HL-60/S4 treated with phorbol 12-myristate 13-acetate at 8.2 ng/mL for 4 days and 3 days (cell line): ENCODE results near the gene PRUNE2.

ENCODE experiments used
- in situ Hi-C: fragments of 300-500 bp; cut with MboI; formaldehyde crosslinking; loops from 2 replicates; pipeline ENCODE4 v1.15.0; 2022; ENCODE audit warnings: low sequenced_read_pairs

The PRUNE2 gene

DNA sequence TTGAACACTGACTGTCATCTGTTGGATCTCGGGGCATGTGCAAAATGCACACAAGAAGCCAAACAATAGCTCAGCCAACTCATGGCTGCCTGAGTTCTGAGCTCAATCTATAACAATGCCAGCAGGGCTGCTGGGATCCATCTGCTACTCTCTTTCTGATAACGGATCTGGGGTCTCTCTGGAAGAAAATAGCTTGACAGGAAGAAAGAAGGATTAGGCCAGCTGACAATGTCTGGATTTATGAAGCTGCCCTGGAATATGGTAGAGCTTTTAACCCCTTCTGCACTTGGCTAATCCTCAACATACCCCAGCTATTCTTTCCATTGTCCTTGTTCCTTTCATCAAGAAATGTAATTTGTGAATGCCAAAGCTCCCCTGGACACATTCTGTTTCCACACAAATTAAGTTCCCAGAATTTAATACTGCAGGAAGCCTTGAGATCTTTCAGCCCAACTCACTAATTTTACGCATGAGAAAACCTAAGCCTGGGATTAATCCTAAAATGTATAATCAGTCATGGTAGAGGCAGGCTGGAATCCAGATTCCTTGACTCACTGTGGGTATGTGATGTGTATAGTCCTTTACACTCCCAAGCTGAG is 204.4 kb downstream of the PRUNE2 start:
- in situ Hi-C loops, result loop anchor here (25.0 kb wide), 1 partner anchor 264 kb away; no protein-coding TSS in a partner anchor

DNA sequence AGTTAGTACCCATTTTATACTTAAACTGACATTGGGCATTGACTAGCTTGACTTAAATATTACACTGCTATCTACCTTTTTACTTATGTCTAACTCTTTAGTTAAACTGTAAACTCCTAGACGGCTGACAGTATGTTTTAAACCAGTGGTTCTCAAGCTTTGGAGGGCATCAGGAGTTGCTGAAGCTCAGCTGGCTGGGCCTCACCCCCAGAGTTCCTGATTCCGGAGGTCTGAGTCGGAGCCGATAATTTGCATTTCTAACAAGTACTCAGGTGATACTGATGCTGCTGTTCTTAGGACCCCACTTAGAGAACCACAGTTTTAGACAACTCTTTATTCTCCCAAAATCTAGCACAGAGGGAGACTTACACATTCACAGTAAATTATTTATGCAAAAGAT is 205.0 kb downstream of the PRUNE2 start:
- in situ Hi-C loops, result loop anchor here (25.0 kb wide), 1 partner anchor 264 kb away; no protein-coding TSS in a partner anchor

DNA sequence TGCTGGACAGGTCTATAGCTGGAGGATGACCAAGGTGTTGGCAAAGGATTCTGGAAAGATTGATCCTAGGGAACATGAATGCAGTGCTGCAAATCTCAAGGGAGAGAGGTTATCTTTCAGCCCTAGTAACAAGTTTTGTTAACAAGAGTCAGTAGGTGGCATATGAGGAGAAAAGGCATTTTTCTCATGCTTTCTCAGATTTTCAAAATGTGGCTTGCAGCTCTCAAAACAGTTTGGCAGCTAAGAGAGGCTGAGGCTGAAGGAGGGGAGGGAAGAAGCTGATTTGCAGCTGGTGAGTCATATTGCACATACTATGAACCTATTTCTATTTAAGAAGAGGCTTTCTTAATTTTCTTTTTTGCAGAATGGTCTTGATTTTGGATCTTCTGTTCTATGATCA is 205.9 kb downstream of the PRUNE2 start:
- in situ Hi-C loops, result loop anchor here (25.0 kb wide), 1 partner anchor 263 kb away; no protein-coding TSS in a partner anchor

DNA sequence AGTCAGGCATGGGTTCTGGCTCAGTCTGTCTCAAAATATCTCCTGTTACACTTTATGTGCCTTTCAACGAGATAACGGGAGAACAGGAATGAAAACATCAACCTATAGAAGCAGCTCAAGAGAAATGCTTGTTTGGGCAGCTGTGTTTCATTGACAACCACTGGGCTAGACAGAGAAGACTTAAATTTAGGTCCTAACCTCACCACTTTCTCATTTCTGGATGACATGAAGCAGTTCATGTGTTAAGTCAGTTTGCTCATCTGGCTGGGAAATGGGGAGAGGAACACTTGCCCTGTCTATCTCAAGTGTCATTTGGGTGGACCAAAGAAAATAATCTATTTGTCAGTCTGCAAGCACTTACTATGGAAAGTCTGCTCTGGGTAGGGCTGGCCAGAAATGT is 208.4 kb downstream of the PRUNE2 start:
- in situ Hi-C loops, result no loop called here

DNA sequence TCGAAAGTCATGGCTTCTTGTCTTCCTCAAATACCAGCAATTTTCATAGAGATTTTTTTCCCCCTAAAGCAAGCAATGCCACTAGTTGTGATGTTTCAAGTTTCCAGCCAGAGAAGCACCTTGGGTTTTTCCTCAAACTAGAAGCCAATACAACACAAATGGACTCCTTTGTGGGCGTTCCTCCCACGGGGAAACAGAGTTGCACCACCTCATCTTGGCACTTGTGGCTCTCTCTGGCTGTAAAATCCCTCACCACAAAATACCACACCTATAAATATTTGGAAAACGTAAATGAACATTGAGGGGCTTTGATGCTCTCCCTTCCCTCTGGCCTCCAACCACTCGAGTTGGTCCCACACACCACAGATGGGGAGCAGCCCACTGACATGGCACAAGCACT is 208.8 kb downstream of the PRUNE2 start:
- in situ Hi-C loops, result no loop called here

DNA sequence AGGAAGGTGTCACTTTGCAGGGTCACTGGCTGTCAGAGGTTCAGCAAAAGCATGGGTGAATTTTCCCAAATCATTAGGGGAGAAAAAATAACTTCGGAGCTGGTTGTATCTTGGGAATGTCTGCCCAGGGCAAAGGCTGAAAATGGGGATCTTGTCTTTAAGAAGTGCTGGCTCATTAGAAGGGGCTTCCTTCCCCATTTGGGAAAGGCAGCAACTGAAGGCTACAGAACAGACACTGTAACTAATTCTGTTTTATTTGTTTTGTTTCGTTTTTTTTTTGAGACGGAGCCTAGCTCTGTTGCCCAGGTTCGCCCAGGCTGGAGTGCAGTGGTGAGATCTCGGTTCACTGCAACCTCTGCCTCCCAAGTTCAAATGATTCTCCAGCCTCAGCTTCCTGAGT is 212.0 kb downstream of the PRUNE2 start:
- in situ Hi-C loops, result no loop called here

DNA sequence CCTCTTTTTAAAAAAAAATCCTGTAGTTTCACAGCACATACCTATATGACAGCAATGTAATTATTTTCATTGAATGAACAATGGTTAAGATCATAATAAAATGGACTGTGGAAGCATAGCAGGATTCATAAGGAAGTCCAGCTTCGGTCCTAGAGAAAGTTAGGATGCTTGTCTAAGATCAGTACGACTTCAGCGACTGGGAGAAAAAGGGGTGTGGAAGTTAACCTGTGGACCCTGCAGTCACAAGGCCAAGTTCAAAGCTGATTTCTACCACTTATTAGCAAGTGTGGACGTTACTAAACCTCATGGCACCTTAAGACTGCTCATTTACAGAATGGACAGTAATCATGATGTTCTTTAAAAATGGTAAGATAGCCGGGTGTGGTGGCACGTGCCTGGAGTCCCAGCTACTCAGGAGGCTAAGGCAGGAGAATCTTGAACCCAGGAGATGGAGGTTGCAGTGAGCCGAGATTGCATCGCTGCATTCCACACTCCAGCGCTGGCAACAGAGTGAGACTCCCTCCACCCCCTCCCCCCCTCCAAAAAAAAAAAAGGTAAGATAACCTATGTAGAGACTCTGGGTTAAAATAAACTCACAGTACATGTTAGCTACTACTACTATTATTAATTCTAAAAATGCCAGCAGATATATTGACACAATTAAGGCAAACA is 213.3 kb downstream of the PRUNE2 start:
- in situ Hi-C loops, result no loop called here

DNA sequence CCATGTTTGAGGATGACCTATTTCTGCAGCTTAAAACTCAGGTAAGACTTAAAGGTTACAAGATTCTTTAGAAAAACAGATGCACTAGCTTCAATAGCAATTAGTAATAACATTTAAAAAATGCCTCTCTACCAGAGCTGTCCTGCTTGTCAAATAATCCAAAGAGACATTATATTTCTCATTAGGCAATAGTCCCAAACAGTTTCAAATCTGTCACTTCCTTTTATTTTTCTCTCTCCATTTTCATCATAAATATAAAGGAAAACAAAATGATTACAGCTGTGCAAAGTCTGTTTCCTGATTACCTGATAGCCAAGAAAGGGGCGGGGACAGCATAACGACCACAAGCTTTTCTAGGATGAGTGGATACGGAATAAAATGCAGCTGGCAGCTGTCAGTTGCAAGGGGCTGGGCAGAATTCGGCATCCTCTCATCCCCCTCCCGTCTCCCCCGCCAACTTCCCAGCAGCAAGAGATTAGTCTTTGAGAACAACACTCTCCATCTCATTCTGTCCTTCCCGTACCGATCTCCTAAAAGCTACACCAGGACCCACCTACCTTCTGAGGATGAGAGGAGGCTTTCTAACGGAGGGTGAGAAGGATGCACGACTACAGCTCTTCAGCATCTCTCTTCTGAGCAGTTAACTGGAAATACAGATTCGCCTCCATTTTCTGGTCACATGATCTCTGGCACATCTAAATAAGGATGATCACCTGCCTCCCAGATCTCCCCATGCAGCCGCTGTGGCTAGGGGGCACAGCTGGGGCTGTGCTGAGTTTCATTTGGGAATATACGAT is 214.2 kb downstream of the PRUNE2 start:
- in situ Hi-C loops, result no loop called here

DNA sequence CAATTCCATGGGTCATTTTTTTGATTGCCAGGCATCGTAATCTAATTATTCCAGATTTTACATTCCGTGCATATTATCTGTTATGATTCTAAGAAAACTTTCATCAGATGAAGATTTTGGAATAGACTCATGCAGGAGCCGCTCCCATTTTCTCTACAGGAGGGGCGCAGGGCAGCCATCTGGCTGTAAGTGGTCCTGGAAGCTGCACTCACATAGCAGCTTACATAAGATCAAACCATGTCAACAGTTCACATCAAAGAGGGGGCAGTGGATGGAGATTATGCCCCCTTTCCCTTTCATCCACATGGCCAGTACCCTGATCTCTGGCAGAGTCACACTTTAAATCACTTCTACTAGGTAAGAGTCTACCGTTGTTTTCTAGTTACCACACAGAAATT is 214.9 kb downstream of the PRUNE2 start:
- in situ Hi-C loops, result no loop called here

DNA sequence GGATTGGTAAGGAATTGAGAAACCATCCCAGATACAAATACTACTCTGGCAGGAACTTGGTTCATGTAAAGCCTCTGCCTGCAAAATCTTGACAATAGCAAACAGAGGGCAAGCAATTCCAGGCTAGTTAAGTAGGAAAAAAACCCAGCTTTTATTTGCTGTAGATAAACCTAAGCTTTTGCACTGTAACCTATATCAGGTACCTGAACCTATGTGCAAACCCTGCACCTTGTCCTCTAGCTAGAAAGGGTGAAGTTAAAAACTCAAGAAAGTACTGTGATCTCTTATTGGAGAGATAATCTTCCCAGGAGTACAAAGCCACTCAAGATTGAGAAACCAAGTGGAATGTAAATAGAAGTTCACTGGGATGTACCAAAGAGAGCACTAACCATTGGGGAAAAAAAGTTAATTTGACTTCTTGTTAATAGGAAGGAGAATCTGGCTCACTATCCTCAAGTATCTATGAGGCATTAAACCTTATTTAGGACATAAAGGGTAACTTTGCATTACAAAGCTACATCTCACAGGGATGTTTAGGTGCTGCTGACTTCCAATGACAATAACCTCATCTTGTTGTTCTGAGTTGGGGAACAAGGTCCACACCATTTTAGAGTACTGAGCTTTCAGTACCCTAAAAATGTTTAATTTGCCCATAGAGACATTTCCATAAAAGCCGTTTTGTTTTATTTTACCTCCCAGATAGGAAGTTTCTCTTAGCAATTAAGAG is 215.5 kb downstream of the PRUNE2 start:
- in situ Hi-C loops, result no loop called here

DNA sequence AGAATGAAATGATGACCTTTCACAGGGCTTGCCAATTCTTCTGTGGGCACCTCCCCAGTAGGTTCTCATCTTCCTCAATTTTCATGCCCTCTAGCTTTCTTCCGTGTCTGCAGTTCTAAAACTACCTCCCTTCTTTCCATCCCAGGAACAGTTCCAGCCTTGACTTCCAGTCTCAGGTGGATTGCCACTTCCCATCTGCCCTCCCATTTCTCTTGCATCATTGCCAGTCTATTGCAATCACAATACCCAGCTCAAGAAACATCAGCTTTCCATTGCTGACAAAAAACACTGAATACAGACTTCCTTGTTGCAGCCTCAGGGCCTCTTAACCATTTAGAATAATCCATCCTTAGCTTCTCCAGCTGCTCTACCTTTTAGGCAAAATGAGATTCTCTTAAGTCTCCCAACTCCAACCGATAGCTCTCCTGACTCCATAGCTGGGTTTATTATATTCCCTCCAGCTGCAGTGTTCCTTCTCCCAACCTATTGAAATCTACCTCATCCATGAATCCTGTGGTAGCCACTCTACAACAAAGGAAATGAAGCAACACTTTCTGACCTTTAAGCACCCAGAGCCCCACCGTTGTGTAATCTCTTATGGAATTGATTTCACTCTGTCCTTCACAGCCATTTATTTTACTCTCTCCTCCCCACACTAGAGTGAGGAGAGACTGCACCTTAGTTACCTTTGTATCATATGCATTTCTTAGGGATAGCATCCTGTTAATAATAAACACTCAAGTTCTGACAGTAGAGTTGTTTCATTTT is 217.3 kb downstream of the PRUNE2 start:
- in situ Hi-C loops, result no loop called here

DNA sequence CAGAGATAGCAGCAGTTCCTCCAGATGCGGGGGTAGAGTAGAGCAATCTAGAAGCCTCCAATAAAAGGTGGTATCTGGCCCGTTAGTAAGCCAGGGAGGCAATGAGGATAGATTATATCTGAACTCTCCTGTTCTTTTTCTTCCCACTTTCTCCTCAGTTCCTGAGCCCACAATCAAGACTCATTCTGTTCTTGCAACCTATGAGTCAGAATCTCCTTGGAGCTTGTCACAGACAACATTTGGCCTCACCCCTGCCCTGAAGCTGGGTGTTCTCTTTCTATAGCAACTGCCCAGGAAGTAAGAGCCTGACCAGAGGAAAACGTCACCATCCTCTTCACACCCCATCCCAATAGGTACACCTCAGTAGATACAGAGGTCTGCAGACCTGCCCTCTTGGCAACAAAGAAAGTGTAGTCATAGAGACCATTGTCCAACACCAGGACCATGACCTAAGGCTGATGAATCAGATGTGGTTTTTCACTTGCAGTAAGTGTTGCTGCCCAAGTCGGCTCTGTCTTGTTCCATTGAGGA is 218.0 kb downstream of the PRUNE2 start:
- in situ Hi-C loops, result no loop called here

DNA sequence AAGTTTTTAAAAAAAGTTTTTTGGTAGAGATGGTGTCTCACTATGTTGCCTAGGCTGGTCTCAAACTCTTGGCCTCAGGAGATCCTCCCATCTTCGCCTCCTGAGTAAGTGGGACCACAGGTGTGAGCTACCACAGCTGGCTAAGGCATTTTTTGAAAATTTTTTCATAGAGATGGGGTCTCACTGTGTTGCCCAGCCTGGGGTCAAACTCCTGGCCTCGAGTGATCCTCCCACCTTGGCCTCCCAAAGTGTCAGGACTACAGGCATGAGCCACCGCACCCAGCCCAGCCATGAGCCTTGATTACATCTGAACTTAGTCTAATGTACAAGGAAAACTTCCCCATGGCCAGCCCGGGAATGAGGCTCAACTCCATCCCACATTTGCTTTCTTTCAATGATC is 219.2 kb downstream of the PRUNE2 start:
- in situ Hi-C loops, result no loop called here

DNA sequence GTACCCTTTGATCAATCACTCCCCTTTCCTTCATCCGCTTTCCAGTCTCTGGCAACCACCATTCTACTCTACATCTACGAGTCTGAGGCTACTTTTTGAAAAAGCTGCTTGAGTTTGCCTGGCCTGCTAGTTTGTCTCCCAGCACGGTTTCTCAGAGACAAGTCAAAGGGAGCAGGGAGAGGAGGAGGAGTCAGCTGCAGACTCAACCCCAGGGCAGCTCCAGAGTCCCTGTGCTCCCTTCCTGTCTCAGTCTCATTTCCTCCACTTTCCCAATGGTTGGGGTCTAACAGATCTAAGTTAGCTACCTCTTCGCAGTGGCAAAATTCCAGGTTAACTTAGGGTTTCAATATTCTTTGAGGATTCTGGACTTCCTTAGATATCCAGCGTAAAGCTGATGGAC is 221.7 kb downstream of the PRUNE2 start:
- in situ Hi-C loops, result no loop called here

DNA sequence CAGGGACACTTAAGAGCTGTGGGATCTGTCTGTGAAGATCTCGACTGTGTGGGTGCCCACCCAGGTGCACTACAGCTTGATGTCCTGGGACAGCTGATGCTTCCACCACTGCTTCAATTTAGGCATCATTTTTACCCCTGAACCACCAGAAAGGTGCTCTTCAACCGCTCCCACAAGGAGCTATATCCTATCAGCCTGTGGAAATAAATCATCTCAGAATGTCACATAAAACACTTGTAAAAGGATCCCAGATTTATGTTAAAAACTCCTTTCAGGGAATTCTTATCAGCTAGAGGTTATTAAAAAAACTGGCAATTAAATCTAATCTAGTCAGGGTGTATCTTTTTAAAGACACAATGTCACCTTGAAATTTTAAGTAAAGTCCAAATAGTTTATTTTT is 224.4 kb downstream of the PRUNE2 start:
- in situ Hi-C loops, result no loop called here

DNA sequence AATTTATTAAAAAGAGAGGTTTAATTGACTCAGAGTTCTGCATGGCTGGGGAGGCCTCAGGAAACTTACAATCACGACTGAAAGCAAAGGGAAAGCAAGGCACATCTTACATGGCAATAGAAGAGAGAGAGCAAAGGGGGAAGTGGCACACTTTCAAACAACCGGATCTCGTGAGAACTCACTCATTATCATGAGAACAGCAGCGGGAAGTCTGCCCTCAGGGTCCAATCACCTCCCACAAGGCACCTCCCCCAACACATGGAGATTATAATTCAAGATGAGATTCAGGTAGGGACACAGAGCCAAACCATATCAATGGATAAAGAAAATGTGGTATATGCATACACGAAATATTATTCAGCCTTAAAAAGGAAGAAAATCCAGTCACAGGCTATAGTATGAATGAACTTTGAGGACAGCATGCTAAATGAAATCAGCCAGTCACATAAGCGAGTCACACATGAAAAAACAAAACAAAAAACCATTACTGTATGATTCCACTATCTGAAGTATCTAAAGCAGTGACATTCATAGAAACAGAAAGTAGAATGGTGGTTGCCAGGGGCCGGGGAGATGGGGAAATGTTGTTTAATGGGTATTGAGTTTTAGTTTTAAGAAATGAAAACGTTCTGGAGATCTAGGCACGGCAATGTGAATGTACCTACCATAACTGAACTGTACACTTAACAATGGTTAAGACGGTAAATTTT is 225.0 kb downstream of the PRUNE2 start:
- in situ Hi-C loops, result no loop called here

DNA sequence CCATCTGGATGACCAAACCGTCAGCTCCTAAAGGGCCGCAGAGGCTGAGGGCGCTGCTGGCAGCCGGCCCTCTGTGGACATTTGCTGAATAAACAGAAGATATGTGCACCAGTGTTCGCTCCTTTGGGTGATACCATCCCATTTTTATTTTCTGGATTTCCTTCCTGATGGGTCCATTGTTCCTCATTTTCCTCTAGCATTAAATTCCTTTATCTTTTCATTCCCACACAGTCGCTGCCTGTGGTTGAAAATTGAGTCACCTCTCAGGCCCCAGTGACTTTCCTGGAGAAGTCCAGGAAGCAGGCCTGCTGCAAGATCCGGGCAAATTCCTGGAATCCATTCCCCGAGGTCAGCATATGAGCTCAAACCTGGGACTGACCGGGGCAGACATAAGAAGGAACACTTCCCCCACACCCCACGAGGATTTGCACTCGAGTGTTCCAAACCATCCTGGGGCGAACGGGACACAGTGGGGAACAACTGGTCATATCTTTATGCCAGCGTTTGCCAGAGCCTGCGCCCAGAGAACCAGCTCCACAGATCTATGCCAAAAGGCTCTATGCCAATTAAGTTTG is 228.3 kb downstream of the PRUNE2 start:
- in situ Hi-C loops, result no loop called here

DNA sequence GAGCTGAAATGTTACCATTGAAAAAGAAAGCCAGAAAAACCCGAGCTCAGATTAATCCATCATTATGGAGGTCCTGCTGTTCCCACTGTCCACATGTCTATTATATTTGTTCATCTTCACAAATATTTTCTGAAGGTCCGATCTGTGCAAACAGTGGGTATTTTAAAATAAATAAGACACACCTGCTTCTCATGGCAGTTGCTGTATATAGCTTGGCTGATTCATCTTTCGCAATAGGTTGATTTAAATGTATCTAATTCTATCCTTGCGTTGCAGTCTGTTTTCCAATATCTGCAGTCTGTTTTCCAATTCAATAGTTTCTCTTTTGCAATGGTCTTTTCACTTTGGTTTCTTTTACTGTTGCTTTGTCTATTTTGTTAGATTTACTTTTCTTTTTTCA is 229.1 kb downstream of the PRUNE2 start:
- in situ Hi-C loops, result no loop called here

DNA sequence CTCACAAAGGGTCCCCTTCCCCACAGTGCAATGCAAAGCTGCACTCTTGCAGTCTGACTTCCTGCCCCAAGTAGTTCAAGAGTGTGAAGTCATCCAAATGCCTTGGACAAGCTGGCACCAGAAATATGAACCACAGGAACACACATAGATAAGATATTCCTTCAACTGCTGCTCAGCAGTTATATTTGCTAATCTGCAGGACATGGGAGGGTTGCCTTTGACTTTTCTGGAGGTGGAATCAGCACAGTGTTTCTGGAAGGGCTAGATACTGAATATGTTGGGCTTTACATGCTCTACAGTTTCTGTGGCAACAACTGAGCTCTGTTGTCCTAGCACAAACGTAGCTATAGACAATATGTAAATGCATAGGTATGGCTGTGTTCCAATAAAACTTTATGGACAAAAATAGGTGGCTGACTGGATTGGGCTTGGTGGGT is 238.4 kb downstream of the PRUNE2 start:
- in situ Hi-C loops, result no loop called here
